ENCODE data around the gene MS4A10.

DNA sequence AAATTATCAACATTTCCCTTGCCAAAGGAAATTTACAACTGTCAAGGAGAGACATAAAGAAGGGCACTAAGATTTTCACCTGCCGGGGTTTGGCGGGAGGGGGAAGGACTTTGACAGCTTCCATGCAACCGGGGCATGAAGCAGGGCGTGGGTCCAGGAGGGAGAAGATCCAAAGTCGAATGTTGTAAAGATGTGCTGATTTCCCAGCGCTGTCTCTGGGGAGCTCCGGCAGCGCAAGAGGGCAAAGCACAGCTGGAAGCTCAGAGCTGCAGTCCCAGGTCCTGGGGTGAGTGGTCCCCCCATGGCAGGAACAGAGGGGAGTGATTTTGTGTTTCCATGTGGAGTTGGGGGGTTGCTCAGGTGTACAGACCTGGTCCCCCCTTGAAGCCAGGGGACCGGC lies at the start of gene MS4A10:
- TF ChIP-seq, protein P1, sequence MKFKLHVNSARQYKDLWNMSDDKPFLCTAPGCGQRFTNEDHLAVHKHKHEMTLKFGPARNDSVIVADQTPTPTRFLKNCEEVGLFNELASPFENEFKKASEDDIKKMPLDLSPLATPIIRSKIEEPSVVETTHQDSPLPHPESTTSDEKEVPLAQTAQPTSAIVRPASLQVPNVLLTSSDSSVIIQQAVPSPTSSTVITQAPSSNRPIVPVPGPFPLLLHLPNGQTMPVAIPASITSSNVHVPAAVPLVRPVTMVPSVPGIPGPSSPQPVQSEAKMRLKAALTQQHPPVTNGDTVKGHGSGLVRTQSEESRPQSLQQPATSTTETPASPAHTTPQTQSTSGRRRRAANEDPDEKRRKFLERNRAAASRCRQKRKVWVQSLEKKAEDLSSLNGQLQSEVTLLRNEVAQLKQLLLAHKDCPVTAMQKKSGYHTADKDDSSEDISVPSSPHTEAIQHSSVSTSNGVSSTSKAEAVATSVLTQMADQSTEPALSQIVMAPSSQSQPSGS (IDR thresholded peaks at IDR 0.05; ENCODE audit: low read length), result no peak
- TF ChIP-seq SPI1 (IDR thresholded peaks at IDR 0.05; ENCODE audit: borderline replicate concordance, insufficient read depth, low read depth, low read length), result no peak
